DMS79 treated with DMSO at 0.1 percent for 48 hours (cell line): Measurements from ENCODE around the gene CDK11B.
"Not testable (repeated sequence)": the region's sequence is repeated elsewhere in the genome, so short reads cannot be mapped to it uniquely, and the experiment has no call there.

Source experiments
- DNase-seq: peaks from one replicate; lab custom pipeline; 2025; lab: John Stamatoyannopoulos, UW

CDK11B gene

DNA sequence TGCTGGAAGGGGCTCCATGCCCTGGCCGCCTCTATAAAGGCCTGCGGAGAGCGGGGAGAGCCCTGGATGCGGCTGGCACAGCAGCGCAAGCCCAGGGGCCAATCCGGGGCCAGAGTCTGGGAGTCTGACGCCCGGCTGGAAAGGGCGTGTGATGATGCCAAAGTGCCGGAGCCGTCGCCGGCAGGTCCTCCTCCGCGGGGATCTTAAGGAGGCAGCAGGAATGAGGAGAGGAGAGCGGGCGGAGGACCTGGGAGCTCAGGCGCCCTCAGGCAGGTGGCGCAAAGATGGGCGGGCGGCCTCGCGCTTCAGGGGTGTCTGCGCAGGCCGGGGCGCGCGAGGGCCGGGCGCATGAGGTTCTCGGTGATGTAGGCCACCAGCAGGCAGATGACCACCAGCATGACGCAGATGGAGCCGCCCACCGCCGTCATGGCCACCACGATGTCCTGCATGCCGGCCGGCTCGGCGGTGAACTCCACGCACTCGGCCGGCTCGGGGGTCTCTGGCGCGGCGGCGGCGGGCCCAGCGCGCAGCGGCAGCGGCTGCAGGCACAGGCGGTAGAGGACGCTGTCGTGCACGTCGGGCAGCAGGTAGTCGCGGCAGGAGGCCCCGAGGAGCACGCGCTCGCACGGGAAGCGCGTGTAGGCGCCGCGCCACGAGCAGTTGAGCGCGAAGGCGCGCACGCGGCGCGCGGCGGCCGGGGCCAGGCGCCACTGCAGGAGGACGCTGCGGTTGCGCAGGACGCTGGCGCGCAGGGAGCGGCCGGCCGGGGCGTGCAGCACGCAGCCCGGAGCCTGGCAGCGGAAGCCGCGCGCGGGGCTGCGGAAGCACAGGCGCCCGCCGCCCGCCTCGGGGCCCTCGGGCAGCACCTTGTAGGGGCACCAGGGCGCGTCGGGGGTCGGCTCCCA, 59.5 kb downstream of the CDK11B start:
- DNase-seq: peak; percentile 21

DNA sequence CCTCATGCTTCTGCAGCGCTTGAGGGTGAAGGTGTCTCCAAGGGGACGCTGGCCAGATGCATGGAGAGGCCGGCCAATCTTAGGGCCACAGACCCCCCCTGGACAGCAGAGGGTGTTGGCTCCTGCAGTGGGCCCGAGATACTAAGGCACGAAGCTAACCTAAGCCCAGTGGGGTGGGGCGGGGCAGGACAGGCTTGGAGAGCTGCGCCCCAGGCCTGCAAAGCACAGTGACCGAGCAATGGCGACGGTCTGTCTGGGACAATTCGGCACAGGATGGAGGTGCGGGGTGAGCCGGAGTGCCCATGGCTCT, 60.1 kb downstream of the CDK11B start:
- no peak for DNase-seq

DNA sequence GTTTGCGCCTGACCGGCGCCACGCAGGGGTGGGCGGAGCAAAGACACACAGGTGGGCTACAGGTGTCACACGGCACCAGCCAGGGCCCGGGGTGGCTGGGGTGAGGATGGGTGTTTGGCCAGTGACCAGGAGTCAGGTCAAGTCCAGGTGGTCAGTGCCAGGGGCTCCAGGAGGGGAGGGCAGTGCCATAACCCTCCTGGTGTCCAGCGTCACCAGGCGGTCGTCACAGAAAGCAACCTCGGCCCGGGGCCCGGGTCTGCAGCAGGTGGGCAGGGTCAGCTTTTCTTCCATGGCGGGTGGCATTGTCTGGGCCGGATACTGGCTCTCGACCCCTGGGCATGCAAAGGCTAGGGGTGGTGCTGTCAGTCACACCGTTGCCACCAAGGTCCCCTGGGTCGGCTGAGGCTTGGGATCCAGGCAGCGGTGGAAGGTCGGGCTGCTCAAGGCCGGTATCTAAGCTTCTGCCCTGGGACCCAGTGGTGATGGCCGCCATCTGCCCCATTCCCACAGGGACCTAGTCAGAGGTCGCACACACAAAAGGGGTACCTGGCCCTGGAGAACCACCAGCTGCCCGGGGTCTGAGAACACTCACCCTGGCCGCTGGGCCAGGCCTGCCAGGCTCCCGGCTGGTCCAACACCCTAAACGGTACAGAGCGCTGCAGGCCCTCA, 60.6 kb downstream of the CDK11B start:
- no peak for DNase-seq

DNA sequence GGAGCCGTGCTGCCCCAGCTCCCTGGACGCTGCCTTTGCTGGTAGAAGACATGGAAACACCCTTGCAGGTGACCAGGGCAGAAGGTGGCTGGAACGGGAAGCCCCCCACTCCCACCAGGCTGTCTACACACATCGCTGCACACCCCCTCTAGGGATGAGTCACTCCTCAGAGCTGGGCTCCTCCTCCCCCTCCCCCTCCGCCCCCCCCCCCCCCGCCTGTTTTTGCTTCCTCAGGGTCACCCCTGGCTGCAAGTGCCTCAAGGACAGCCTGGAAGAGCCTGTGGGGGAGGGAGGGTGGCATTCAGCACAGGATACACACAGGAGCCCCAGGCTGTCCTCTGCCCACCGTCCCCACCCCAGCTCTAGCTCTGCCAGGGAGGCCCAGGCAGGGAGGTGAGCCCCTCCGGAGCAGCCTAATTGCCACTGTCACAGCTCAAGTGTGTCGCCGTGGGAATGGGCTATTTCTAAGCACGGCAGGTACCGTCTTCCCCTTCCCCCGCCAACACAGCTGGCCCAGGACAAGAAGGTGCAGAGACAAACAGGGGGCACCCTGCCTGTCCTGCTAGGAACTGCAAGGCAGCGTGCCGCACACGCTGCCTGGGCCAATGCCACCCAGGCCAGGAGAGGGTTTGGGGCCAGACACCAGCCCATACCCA, 61.4 kb downstream of the CDK11B start:
- no peak for DNase-seq

DNA sequence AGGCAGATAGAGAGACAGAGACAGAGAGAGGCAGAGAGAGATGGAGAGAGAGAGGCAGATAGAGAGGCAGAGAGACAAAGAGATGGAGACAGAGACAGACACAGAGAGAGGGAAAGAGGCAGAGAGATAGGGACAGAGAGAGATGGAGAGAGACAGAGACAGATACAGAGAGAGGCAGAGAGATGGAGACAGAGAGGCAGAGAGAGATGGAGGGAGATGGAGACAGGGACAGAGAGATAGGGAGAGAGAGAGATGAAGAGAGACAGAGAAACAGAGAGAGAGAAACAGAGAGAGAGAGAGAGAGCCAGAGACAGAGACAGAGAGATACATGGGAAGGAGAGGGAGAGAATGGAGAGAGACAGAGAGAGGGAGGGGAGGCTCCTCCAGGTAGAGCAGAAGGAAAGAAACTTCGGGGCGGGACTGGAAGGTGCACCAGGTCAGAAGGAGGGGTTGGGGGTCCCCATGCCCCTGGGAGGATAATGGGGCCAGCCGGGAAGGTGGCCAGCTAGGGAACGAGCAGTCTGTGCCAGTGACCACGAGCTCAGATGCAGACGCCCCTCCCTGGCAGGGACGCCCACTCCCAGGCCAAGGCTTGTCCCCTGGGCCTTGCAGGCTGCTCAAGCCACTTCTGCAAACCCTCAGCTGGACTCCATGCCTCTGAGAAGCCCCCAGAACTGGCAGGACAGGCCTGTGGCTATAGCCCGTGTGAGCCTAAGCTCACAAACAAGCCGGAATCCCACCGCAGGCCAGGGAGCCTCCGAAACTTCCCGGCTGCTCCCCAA, 62.1 kb downstream of the CDK11B start:
- no peak for DNase-seq

DNA sequence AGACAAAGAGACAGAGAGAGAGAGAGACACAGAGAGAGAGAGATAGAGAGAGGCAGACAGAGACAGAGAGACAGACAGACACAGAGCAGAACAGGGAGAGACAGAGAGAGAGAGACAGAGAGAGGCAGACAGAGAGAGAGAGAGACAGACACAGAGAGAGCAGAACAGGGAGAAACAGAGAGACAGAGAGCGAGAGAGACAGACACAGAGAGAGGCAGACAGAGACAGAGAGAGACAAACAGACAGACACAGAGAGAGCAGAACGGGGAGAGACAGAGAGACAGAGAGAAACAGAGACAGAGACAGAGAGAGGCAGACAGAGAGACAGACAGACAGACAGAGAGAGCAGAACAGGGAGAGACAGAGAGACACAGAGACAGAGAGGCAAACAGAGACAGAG, 63.5 kb downstream of the CDK11B start:
- not testable (repeated sequence) for DNase-seq

DNA sequence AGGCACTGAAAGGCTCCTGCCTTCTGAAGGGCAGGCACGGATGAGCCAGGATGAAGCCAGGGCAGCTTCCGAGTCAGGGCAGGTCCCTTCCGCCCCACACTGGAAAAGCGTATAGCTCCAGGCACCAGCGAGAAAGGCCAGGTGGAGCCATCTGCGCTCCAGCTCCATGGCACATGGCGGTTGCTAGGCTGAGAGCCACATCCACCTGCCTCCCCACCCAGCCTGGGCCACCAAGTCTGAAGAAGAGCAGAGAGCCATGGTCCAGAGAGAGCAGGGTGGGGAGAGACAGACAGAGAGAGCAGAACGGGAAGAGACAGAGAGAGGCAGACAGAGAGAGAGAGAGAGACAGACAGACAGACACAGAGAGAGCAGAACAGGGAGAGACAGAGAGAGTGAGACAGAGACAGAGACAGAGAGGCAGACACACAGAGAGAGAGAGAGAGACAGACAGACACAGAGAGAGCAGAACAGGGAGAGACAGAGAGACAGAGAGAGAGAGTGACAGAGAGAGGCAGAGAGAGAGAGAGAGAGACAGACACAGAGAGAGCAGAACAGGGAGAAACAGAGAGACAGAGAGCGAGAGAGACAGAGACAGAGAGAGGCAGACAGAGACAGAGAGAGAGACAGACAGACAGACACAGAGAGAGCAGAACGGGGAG, 64.1 kb downstream of the CDK11B start:
- DNase-seq: no peak

DNA sequence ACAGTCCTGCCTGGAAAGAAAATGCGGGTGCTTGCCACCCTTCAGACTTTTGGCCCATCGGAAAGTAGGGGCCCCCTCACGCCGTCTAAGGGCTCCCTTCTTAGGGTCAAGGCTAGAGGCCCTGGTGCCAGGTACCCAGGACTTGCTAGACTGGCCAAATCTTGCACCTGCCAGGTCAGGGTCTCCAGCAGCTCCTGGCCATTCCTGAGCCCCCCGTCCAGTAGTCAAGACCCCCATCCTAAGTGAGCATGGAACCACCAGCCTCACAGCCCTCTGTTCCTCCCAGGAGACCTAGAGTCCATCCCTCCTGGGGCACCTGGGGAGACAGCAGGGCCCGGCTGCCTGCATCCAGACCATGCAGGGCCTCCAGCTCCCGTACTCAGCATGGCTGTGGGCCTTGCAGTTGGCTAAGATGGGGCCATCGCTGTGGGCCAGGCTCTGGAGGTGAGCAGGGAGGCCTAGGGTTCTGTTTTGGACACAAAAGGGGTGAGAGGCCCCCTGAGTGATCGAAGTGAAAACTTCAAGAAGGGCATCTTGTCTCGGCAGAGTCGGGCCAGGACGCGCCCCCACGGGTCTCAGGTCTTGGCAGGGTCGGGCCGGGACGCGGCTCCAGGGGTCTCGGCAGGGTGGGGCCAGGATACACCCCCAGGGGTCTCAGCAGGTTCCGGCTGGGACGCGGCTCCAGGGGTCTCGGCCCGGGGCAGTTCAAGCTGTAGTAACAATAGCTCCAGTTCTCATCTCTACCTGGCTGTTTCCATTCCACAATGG, 64.8 kb downstream of the CDK11B start:
- DNase-seq: no peak

DNA sequence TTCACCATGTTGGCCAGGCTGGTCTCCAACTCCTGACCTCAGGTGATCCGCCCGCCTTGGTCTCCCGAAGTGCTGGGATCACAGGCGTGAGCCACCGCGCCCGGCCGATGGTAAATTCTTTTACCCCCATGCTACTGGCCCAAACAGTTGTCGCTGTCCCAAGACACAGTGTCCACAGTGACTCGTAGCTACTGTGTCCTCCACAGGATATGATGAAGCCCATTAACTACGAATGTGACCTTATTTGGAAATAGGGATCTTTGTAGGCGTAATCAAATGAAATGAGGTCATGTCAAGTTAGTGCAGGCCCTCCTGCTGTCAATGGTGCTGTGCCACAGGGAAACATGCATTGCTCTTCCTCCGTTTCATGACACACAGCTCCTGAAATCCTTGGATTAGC, 67.4 kb downstream of the CDK11B start:
- DNase-seq: no peak
